ENCODE results near the gene INPP5A.

INPP5A gene

GRCh38 chr10:132616170-132616995 is 78.8 kb downstream of the INPP5A start:
- peak; percentile 36 to 49 for DNase-seq

GRCh38 chr10:132616996-132617736 is 79.6 kb downstream of the INPP5A start:
- no peak for DNase-seq

- no peak for DNase-seq
Measured at GRCh38 chr10:132617737-132618052, 80.1 kb downstream of the INPP5A start.

GRCh38 chr10:132618158-132618919 is 80.8 kb downstream of the INPP5A start:
- no peak for DNase-seq

GRCh38 chr10:132619927-132620326 is 82.3 kb downstream of the INPP5A start:
- no peak for DNase-seq

- no peak for DNase-seq
Measured at GRCh38 chr10:132624061-132624846, 86.7 kb downstream of the INPP5A start.

- DNase-seq, result no peak
Measured at GRCh38 chr10:132624847-132625471, 87.4 kb downstream of the INPP5A start.

GRCh38 chr10:132626019-132626760 is 88.6 kb downstream of the INPP5A start:
- DNase-seq, result no peak

GRCh38 chr10:132626761-132627665 is 89.4 kb downstream of the INPP5A start:
- no peak for DNase-seq

- DNase-seq, result no peak
Measured at GRCh38 chr10:132627666-132628531, 90.3 kb downstream of the INPP5A start.

- DNase-seq, result no peak
Measured at GRCh38 chr10:132628966-132629900, 91.6 kb downstream of the INPP5A start.

GRCh38 chr10:132630156-132630555 is 92.6 kb downstream of the INPP5A start:
- DNase-seq, result no peak

GRCh38 chr10:132630666-132631337 is 93.2 kb downstream of the INPP5A start:
- DNase-seq, result no peak

- DNase-seq, result no peak
Measured at GRCh38 chr10:132631338-132631735, 93.8 kb downstream of the INPP5A start.

- DNase-seq, result no peak
Measured at GRCh38 chr10:132632091-132632561, 94.5 kb downstream of the INPP5A start.

- no peak for DNase-seq
Measured at GRCh38 chr10:132632851-132633684, 95.5 kb downstream of the INPP5A start.
